Natural killer cell (primary cell): ENCODE results near the gene CYP2U1. TPM values are rescaled to one million over a fixed set of nuclear protein-coding genes. Genes with fewer than 3 reads are reported as not detected.
"Not testable (repeated sequence)": the region's sequence is repeated elsewhere in the genome, so short reads cannot be mapped to it uniquely, and the experiment has no call there.

Experiments
- ATAC-seq, 3 donors: fragments of 150-1000 bp in 2 of 3; fragments of 200-7000 bp in 1 of 3; cut with Tn5 transposase; 1 replicate in 1 of 3; 2 replicates in 2 of 3; pipeline ENCODE4 v1.10.0; 2021; ENCODE audit warnings: mild to moderate bottlenecking in 2 of 3, moderate library complexity in 2 of 3
- DNase-seq, 2 donors: peaks; one replicate each; pipeline versions ENCODE4 v3.0.0 to v3.0.0-alpha.2; 2013 to 2021; ENCODE audit warnings: mixed read lengths in 1 of 2
- H3K27ac ChIP-seq: one replicate; pipeline ENCODE4 v1.5.1; 2013; ENCODE audit warnings: mild to moderate bottlenecking, low read length
- H3K27me3 ChIP-seq: one replicate; pipeline ENCODE4 v1.6.1; 2013; ENCODE audit warnings: low read length; ENCODE audit not compliant: control insufficient read depth, insufficient read depth
- H3K36me3 ChIP-seq: one replicate; pipeline ENCODE4 v1.6.1; 2013; ENCODE audit warnings: low read length; ENCODE audit not compliant: control insufficient read depth, insufficient read depth
- H3K4me1 ChIP-seq: one replicate; pipeline ENCODE4 v1.6.1; 2013; ENCODE audit warnings: low read length; ENCODE audit not compliant: control insufficient read depth, insufficient read depth
- H3K4me3 ChIP-seq: one replicate; pipeline ENCODE4 v1.5.1; 2013; ENCODE audit warnings: low read length
- H3K9me3 ChIP-seq: one replicate; pipeline ENCODE4 v1.6.1; 2013; ENCODE audit warnings: low read length; ENCODE audit not compliant: control insufficient read depth, insufficient read depth
- H3K27ac Mint-ChIP-seq, 2 donors: one replicate each; pipeline ENCODE4 v1.8.0; 2022; ENCODE audit warnings: mild to moderate bottlenecking in 2 of 2, mixed read lengths in 2 of 2, moderate library complexity in 1 of 2
- H3K27me3 Mint-ChIP-seq, 2 donors: one replicate each; pipeline ENCODE4 v1.8.0; 2022; ENCODE audit warnings: low read depth in 2 of 2, mixed read lengths in 2 of 2
- H3K36me3 Mint-ChIP-seq: one replicate; pipeline ENCODE4 v1.8.0; 2022; ENCODE audit warnings: mixed read lengths
- H3K4me1 Mint-ChIP-seq, 2 donors: one replicate each; pipeline ENCODE4 v1.8.0; 2022; ENCODE audit warnings: mixed read lengths in 2 of 2
- H3K4me3 Mint-ChIP-seq: one replicate; pipeline ENCODE4 v1.8.0; 2022; ENCODE audit warnings: mild to moderate bottlenecking, moderate library complexity, mixed read lengths
- H3K9me3 Mint-ChIP-seq, 2 donors: one replicate each; pipeline ENCODE4 v1.8.0; 2022; ENCODE audit warnings: mixed read lengths in 2 of 2
- WGBS: methylation state at CpG from one replicate; pipeline ENCODE4 v1.1.7; 2013; ENCODE audit warnings: missing lambda C conversion rate; ENCODE audit not compliant: insufficient coverage; 5-methylcytosine and 5-hydroxymethylcytosine counted together
- intact Hi-C: fragments of 100-400 bp; cut with micrococcal nuclease; formaldehyde crosslinking; loops from one replicate; pipeline ENCODE4 v1.14.2; 2022
- total RNA-seq, 4 donors: library from RNA; stranded (reverse); fragments of 120-200 nt in 1 of 4; gene quantifications; one replicate each; pipeline versions ENCODE4 v1.2.3 to v1.2.4, GENCODE V29; 2013 to 2022
- TF ChIP-seq, protein P1 (sequence below): fragments of 200-600 bp; IDR thresholded peaks from one replicate; pipeline ENCODE4 v1.8.0; 2022; ENCODE audit warnings: antibody characterized with exemption

CYP2U1 gene
- total RNA-seq, 3 donors from 2014 or later (not counting 1 experiment from before 2014, with no cell fraction given) = 2.5 to 4.5 (median 3.4) TPM

DNA sequence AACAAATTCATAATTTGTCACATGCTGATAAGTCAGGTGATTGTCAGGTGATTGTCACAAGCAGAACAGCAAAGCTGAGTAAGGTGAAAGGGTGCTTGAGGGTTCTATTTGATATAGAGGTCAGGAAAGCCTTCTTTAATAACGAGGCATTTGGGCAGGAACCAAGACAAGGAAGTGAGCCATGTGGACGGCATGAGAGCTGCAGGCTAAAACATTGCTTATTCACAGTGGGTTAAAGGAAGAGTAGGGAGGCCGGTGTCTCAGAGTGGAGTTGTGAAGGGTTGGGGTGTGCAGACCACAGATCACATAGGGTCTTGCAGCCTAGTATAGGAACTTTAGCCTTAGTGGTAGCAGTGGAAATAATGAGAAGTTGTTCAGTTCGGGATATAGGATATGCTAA, 31.3 kb upstream of the CYP2U1 start:
- Histone ChIP-seq H3K36me3 (no peaks in the 10 kb centered on the region), H3K9me3 (no peaks in the 10 kb centered on the region), H3K27me3 (no peaks in the 10 kb centered on the region), H3K4me3 (no peak overlapping the region), H3K27ac (no peak overlapping the region), H3K4me1 (no peaks in the 10 kb centered on the region)
- Mint-ChIP-seq H3K9me3 (no peaks in the 10 kb centered on the region), H3K36me3 (no peaks in the 10 kb centered on the region), H3K4me1 (no peaks in the 10 kb centered on the region), H3K27me3 (no peaks in the 10 kb centered on the region), H3K4me3 (no peak overlapping the region), H3K27ac (no peak overlapping the region)
- DNase-seq (no peak), ATAC-seq (no peak)
- TF ChIP-seq, protein P1, sequence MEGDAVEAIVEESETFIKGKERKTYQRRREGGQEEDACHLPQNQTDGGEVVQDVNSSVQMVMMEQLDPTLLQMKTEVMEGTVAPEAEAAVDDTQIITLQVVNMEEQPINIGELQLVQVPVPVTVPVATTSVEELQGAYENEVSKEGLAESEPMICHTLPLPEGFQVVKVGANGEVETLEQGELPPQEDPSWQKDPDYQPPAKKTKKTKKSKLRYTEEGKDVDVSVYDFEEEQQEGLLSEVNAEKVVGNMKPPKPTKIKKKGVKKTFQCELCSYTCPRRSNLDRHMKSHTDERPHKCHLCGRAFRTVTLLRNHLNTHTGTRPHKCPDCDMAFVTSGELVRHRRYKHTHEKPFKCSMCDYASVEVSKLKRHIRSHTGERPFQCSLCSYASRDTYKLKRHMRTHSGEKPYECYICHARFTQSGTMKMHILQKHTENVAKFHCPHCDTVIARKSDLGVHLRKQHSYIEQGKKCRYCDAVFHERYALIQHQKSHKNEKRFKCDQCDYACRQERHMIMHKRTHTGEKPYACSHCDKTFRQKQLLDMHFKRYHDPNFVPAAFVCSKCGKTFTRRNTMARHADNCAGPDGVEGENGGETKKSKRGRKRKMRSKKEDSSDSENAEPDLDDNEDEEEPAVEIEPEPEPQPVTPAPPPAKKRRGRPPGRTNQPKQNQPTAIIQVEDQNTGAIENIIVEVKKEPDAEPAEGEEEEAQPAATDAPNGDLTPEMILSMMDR = no peak
- 87% methylated on average over 4 of the region's 4 CpGs for WGBS
- intact Hi-C loops = no loop called here

DNA sequence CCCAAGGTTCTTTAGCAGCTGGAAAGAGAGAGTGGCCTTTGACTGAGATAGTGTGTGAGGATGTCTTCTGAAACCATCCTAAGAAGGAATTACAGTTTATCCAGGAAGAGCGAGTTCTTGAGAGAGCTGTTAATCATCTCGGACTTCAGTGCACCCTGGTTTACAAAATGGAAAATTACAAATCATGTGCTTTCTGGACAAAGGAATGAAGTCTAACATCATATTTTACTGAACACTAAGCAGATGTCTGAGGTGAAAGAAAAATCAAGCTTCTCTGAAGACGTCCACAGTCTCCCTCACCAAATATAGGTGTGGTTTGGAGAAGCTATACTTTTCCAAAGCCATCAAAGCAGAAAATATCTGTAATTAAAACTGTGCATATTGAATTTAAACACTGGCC, 30.8 kb upstream of the CYP2U1 start:
- intact Hi-C loops = no loop called here
- no peaks in the 10 kb centered on the region for H3K4me1 Mint-ChIP-seq
- Histone ChIP-seq H3K36me3 (no peaks in the 10 kb centered on the region), H3K4me1 (no peaks in the 10 kb centered on the region), H3K27ac (no peak overlapping the region), H3K27me3 (no peaks in the 10 kb centered on the region), H3K9me3 (no peaks in the 10 kb centered on the region), H3K4me3 (no peak overlapping the region)
- H3K36me3 Mint-ChIP-seq = no peaks in the 10 kb centered on the region
- no peak overlapping the region for H3K4me3 Mint-ChIP-seq
- TF ChIP-seq, protein P1 = no peak
- H3K27me3 Mint-ChIP-seq = no peaks in the 10 kb centered on the region
- WGBS = 100% methylated on average over 2 of the region's 3 CpGs
- no peak overlapping the region for H3K27ac Mint-ChIP-seq
- H3K9me3 Mint-ChIP-seq = no peaks in the 10 kb centered on the region
- ATAC-seq (no peak), DNase-seq (no peak)

DNA sequence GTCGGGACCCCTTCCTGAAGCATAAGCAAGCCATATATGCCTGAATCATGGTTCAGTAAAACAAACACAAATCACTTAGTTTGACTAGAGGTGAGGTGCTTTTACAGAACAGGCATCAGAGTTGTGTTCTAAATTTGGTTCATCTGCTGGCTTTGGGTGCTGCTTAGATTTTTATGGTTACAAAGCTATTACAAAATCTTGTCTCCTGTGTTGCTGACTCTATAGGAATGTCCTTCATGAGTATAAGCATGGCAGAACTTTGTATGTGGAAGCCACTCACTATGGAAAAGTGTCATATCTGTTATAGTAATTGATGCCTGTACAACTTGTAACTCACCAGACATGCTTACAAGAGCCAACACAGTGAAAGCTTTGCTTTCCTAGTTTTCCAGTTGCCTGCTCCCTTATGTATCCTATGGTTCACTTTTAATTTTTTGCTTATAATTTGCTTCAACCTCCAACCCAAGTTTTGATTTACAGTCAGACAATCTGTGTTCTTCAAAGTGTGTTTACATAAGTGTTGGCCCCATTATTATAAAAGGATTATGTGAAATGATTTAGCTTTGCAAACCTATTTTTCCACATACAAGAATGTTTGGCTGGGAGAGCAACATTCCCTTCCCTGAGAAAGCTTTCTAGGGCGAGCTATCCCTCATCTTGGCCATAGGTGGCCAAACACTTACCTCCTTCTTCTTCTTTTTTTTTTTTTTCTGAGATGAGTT, 30.0 kb upstream of the CYP2U1 start:
- ATAC-seq = no peak
- no peaks in the 10 kb centered on the region for H3K4me1 ChIP-seq
- no peak overlapping the region for H3K27ac ChIP-seq
- Mint-ChIP-seq H3K9me3 (no peaks in the 10 kb centered on the region), H3K4me3 (no peak overlapping the region), H3K27me3 (no peaks in the 10 kb centered on the region), H3K27ac (no peak overlapping the region), H3K36me3 (no peaks in the 10 kb centered on the region), H3K4me1 (no peaks in the 10 kb centered on the region)
- no peaks in the 10 kb centered on the region for H3K27me3 ChIP-seq
- no peaks in the 10 kb centered on the region for H3K9me3 ChIP-seq
- intact Hi-C loops = no loop called here
- 76% methylated on average over 2 of the region's 2 CpGs for WGBS
- no peaks in the 10 kb centered on the region for H3K36me3 ChIP-seq
- no peak for DNase-seq
- TF ChIP-seq, protein P1 = no peak
- no peak overlapping the region for H3K4me3 ChIP-seq

DNA sequence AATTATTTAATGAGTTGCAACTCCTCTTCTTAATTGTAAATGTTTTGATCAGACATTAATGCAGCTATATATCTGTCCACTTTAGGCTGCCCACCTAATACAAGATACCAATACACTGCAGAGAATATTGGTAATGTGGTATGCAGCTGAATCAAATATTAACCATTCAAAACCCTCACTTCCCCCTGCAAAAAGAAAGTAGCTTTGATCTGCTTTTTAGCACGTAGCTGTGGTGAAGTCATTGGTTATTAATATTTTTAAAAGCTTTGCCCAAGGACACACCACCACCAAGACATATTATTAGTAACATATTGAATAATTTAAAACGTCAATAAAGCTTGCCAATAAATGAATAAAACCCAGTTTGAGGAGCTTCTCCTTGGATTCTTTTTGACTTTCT, 28.6 kb upstream of the CYP2U1 start:
- intact Hi-C loops = no loop called here
- H3K27ac Mint-ChIP-seq = no peak overlapping the region
- H3K4me1 Mint-ChIP-seq = no peaks in the 10 kb centered on the region
- DNase-seq = no peak
- no peaks in the 10 kb centered on the region for H3K9me3 Mint-ChIP-seq
- TF ChIP-seq, protein P1 = no peak
- H3K4me3 Mint-ChIP-seq = no peak overlapping the region
- H3K4me3 ChIP-seq = no peak overlapping the region
- no peak for ATAC-seq
- WGBS = 86% methylated on average over 1 of the region's 2 CpGs
- no peaks in the 10 kb centered on the region for H3K27me3 Mint-ChIP-seq
- H3K36me3 ChIP-seq = no peaks in the 10 kb centered on the region
- no peaks in the 10 kb centered on the region for H3K36me3 Mint-ChIP-seq
- H3K4me1 ChIP-seq = no peaks in the 10 kb centered on the region
- no peaks in the 10 kb centered on the region for H3K27me3 ChIP-seq
- no peaks in the 10 kb centered on the region for H3K9me3 ChIP-seq
- H3K27ac ChIP-seq = no peak overlapping the region

DNA sequence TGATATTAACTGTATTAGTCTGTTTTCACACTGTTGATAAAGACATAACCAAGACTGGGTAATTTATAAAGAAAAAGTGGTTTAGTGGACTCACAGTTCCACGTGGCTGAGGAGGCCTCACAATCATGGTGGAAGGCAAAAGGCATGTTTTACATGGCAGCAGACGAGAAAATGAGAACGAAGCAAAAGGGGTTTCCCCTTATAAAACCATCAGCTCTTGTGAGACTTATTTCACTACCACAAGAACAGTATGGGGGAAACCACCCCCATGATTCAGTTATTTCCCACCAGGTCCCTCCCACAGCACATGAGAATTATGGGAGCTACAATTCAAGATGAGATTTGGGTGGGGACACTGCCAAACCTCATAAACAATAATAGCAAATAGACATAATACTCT, 26.3 kb upstream of the CYP2U1 start:
- intact Hi-C loops = not testable (repeated sequence)

More for the DNA sequence above, 26.3 kb upstream of the CYP2U1 start:
- H3K36me3 Mint-ChIP-seq, H3K4me3 ChIP-seq, H3K36me3 ChIP-seq, H3K4me3 Mint-ChIP-seq, H3K4me1 Mint-ChIP-seq, H3K9me3 Mint-ChIP-seq, H3K27ac ChIP-seq, DNase-seq, H3K4me1 ChIP-seq, H3K27ac Mint-ChIP-seq, ATAC-seq, H3K9me3 ChIP-seq, H3K27me3 Mint-ChIP-seq, H3K27me3 ChIP-seq: not testable (repeated sequence)
- 57% methylated on average over 3 of the region's 3 CpGs for WGBS
